NCI-H774 (cell line): ENCODE measurements around the gene RRP1B.

ENCODE experiments used
- DNase-seq: peaks from one replicate; lab custom pipeline; 2025; lab: John Stamatoyannopoulos, UW

Gene RRP1B

GRCh38 chr21:43727519-43728153 is 68.3 kb downstream of the RRP1B start:
- DNase-seq, result no peak

GRCh38 chr21:43728154-43728466 is 68.8 kb downstream of the RRP1B start:
- DNase-seq, result no peak

- DNase-seq, result no peak
Observed at GRCh38 chr21:43728467-43729390, 69.4 kb downstream of the RRP1B start.

- DNase-seq, result no peak
Observed at GRCh38 chr21:43731476-43731875, 72.1 kb downstream of the RRP1B start.

- no peak for DNase-seq
Observed at GRCh38 chr21:43731891-43732711, 72.7 kb downstream of the RRP1B start.

- no peak for DNase-seq
Observed at GRCh38 chr21:43733060-43733459, 73.7 kb downstream of the RRP1B start.

GRCh38 chr21:43733529-43734071 is 74.2 kb downstream of the RRP1B start:
- DNase-seq, result no peak

GRCh38 chr21:43734131-43734927 is 75.0 kb downstream of the RRP1B start:
- no peak for DNase-seq

GRCh38 chr21:43734928-43735229 is 75.5 kb downstream of the RRP1B start:
- no peak for DNase-seq

- DNase-seq, result no peak
Observed at GRCh38 chr21:43735236-43736091, 76.1 kb downstream of the RRP1B start.

- no peak for DNase-seq
Observed at GRCh38 chr21:43736224-43736883, 77.0 kb downstream of the RRP1B start.

- no peak for DNase-seq
Observed at GRCh38 chr21:43737158-43737950, 78.0 kb downstream of the RRP1B start.

GRCh38 chr21:43739621-43740435 is 80.5 kb downstream of the RRP1B start:
- DNase-seq, result no peak

GRCh38 chr21:43740497-43741156 is 81.3 kb downstream of the RRP1B start:
- DNase-seq, result no peak

- no peak for DNase-seq
Observed at GRCh38 chr21:43741423-43742096, 82.2 kb downstream of the RRP1B start.

- no peak for DNase-seq
Observed at GRCh38 chr21:43743947-43744346, 84.6 kb downstream of the RRP1B start.

GRCh38 chr21:43744725-43745124 is 85.4 kb downstream of the RRP1B start:
- DNase-seq, result no peak
